DLD1 (cell line): ENCODE measurements around the gene BMERB1.
"Not testable (repeated sequence)": the region's sequence is repeated elsewhere in the genome, so short reads cannot be mapped to it uniquely, and the experiment has no call there.

Experiments
- in situ Hi-C: cut with HindIII; loops from 2 replicates; pipeline ENCODE4 v1.10.0; 2017; ENCODE audit warnings: low sequenced_read_pairs

The BMERB1 gene

DNA sequence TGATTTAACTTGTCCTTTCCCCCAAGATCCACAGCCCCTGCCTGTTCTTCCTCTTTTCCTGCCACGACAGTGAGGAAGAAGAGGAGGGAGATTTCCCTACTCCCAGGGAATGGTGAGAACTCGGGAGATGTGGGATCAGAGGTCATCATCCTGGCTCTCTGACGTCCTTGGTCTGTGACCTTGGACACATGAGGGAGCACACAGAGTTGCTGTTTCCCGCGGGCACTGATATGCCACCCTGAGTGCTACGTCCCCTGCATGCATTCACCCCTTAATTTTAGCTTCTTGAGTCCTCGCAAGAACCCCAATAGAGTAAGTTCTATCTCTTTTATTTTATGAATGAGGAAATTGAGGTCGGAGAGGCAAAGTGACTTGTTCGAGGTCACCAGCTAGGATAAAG, 85.4 kb downstream of the BMERB1 start:
- in situ Hi-C loops, result no loop called here

DNA sequence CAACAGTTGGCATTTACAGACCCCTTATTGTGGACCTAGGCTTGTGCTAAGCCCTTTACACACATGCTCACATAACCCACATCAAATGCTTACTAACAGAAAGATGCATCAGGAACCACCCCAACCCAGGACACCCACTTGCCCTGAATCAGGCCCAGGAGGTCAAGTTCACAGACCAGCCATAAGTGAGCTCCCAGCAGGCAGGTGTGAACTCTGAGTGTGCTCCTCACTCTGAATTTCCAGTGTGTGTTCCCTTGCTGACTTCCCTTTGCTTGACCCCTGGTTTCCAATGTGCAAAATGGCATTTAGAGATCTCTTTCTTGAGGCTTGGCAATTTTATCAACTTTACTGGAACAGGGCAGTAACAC, 87.0 kb downstream of the BMERB1 start:
- in situ Hi-C loops, result no loop called here

DNA sequence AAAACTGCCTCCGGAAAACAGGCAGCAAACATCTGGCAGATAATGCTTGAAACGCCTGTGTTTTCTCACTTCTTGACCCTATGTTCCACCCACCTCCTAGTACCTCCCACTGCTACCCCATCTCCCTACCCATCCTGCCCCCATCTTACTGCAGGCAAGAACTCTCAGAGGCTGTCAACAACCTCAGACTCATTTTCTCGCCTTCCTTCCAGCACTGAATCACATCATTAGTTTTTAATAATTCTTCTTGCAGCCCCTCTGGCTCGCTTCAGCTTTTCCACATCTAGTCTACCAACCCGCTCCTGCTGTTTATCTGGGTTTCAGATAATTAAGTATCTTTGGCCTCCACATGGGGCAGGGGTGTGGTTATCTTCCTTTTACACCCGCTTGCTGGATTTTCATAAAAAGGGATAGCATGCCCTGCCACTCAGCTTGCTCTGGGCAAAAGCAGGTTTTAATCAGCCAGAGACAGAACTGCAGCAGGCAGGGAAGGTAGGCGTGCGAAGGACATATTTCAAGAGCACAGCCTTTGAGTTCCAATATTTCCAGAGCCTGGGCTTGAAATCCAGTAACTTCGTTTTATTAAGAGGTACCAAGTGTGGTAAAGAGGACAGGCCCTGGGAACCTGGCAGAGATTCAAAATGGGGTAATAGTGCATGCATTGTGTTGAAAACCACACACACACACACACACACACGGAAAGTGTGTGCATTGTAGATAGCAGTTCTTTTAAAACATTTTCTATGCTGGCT, 87.5 kb downstream of the BMERB1 start:
- in situ Hi-C loops, result no loop called here

DNA sequence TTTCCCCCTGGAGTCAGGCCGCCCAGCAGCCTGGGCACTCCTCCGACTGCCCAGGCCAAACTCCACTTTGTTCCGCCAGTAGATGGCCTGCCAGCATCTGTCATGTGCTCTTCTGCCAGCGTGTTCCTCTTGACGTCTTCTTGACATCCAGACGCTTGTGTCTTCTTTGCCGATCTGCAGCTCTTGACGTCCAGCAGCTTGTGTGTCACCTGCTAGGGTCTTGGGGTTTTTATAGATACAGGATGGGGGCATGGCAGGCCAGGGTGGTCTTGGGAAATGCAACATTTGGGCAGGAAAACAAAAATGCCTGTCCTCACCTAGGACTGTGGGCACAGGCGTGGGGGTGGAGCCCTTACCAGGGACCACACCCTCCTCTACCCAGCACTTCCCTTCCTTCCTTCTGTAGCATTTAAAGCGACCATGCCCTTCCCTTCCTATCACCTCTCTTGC, 88.7 kb downstream of the BMERB1 start:
- in situ Hi-C loops, result no loop called here

DNA sequence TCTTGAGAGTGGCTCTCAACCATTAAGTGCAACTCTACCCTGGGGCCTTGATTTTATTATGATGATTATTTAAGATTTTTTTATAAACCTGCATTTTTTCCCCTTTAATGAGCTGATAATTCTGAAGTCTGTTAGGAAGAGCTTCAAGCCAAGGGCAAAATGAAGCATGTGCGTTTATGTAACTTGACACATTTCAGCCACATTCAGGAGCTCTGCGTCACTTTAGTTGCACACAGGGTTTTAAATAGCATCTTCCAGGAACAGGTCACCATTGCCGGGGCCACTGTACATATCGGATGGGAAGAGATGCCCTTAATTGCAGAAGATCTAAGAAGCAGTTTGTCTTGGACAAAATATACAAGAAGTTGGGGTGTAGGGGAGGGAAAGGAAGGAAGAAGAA, 89.6 kb downstream of the BMERB1 start:
- in situ Hi-C loops, result no loop called here

DNA sequence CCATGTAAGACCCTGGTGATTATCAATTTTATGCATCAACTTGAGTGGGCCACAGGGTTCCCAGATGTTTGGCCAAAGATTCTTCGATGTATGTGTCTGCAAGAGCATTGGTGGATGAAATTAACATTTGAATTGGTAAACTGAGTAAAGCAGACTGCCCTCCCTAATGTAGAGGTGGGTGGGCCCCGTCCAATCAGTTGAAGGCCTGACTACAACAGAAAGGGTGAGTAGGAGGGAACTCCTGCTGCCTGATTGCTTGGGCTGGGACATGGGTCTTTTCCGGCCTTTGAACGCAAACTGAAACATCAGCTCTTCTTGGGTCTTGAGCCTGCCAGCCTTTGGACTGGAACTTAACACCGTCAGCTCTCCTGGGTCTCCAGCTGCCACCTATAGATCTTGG, 90.6 kb downstream of the BMERB1 start:
- in situ Hi-C loops, result no loop called here

DNA sequence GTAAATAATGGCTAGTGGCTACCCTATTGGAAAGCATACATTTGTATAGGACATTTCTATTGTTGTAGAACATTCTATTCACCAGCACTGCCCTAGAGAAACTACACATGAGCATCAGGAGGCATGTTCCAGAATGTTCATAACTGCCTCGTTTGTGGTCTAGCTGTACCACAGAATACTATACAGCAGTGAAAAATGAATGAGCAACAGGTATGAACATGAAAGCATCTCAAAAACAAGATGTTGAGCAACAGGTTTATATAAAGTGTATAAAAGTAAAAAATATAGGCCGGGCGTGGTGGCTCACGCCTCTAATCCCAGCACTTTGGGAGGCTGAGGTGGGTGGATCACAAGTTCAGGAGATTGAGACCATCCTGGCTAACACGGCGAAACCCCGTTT, 91.7 kb downstream of the BMERB1 start:
- in situ Hi-C loops, result no loop called here

DNA sequence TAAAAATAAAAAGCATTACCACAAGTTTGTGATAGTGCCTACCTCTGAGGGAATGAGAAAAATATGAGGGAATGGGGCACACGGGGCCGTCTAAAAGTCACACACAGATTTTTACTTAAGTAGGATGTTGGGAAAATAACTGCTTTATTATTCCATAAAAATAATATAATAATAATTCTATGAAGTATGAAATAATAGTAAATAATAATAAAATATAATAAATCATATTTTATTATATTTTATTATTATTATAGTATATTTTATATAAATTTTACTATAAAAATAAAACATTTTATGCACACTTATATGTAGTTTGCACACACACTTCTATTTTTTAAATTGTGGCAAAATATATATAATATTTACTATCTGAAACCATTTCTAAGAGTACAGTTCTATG, 92.3 kb downstream of the BMERB1 start:
- in situ Hi-C loops, result no loop called here

DNA sequence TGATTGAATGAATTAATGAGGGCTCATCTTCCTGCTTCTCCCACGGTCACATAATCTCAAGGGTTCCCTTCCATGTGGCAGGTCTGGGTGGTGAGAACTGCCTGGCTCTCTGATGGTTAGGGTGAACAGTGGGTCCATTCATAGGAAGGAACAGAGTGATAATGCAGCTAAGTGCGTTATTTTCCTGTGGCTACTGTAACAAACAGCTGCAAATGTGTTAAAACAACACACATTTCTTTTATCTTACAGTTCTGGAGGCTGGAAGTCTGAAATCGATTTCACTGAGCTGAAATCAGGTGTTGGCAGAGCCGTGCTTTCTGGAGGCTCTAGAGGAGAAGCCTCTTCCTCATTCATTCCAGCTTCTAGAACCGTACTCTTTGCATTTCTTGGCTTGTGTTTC, 95.3 kb downstream of the BMERB1 start:
- in situ Hi-C loops, result no loop called here

DNA sequence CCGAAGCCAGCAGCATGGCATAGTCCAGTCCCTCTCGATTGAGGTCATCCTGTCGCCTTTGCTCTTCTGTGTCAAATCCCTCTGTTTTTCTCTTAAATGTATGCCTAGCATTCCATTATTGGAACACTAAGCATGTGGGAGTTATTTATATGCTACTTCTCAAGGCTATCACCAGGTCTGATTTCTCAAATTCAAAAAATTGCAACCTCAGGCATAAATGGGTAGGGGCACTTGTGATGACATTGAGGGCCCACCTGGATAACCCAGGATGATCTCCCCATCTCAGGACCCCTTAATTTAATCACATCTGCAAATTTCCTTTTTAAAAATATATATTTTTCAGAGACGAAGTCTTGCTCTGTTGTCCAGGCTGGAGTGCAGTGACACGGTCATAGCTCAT, 95.7 kb downstream of the BMERB1 start:
- in situ Hi-C loops, result no loop called here

DNA sequence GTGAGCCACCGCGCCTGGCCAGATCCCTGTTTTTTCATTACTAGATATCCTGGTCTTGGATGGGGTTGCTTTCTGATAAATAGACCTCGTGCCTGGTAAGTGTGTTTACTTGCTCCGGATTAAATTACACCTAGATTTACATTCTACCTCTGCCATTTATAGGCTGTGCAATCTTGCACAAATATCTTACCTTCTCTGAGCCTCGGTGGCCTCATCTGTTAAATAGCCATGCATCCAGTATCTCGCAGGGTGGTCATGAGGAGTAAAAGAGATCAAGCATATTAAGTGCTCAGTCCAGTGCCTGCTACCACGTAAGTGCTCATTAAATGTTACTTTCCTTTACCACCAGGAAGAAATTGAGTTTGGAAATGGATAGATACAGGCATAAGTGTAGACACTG, 98.4 kb downstream of the BMERB1 start:
- in situ Hi-C loops, result no loop called here

DNA sequence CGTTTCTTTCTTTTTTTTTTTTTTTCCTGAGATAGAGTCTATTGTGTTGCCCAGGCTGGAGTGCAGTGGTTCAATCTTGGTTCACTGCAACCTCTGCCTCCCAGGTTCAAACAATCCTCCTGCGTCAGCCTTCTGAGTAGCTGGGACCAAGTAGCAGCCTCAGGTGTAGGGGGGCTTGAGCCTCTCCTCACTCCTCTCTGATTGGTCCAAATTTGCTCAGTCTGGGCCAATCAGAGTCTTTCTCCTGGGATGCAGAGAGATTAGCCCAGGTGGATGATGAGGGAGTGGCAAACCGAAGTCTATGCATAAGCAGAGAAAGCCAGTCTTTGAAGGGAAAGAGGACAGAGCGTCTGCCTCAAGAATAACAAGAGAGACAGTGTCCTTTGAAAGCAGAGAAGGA, 99.0 kb downstream of the BMERB1 start:
- in situ Hi-C loops, result no loop called here

DNA sequence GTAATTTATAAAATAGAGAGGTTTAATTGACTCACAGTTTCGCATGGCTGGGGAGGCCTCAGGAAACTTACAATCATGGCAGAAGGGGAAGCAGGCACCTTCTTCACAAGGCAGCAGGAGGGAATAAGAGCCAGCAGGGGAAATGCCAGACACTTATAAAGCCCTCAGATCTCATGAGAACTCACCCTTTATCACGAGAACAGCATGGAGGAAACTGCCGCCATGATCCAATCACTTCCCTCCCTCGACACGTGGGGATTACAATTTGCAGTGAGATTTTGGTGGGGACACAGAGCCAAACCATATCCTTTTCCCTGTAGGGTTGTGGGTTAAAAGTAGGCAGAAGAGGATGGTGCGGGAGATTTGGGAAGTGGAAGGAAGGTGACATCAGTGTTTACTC, 101.4 kb downstream of the BMERB1 start:
- in situ Hi-C loops, result no loop called here

DNA sequence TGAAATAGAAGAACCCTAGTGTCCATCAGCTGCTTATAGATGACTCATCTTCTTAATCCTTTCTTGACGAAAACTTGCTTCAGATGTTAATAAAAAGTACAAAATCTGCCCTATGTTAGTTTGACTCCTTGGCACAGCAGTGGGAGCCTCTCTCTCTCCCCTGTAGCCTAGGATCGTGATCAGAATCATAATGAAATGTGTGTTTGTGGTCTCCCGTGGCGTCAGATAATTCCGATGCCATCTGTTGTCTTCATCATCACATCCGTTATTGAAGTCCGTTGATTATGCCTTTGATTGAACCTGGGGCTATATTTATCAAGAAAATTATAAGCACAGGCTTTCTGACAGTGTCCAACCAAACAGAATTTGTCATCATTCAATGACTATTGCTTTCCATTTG, 102.5 kb downstream of the BMERB1 start:
- in situ Hi-C loops, result no loop called here

DNA sequence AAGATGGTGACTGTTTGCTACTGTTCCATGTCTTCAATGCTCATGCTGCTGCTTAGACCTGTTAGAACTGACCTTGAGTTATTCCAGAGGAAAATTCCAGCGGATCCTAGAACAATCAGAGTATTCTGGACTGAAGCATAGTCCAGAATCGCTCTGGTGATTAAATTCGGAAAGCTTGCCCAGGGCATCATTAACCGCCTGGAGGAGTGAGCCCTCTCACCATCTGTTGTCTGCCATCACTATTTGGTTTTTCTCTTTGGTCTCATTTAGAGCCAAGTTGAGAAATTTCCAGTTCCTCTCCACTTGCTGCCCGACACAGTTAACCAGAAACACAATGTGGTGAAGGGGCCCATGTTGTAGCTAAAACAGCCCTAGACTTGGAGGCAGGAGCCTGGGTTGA, 104.1 kb downstream of the BMERB1 start:
- in situ Hi-C loops, result no loop called here

DNA sequence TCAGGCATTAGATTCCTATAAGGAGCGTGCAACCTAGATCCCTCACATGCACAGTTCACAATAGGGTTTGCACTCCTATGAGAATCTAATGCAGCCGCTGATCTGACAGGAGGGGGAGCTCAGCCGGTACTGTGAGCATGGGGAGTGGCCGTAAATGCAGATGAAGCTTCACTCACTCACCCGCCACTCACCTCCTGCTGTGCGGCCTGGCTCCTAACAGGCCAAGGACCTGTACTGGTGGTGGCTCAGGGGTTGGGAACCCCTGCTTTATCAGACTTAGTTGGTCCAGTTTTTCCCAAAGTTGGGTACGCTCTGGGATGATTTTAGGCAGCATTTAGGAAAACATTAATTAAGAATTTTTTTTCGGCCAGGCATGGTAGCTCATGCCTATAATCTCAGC, 104.8 kb downstream of the BMERB1 start:
- in situ Hi-C loops, result no loop called here

DNA sequence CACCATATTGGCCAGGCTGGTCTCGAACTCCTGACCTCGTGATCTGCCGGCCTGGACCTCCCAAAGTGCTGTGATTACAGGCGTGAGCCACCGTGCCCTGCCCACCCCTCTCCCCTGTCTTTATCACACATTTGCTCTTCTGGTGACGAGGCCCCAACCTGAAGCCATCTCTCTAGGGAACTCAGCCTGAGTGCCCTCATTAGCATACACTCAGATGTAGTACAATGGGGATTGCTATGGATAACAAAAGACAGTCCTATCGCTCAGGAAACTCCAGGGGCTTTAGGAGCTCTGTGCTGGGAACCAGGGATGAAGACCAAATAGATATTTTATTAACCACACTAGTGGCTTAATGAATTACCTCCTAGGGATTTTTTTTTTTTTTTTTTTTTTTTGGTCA, 107.9 kb downstream of the BMERB1 start:
- in situ Hi-C loops, result no loop called here

DNA sequence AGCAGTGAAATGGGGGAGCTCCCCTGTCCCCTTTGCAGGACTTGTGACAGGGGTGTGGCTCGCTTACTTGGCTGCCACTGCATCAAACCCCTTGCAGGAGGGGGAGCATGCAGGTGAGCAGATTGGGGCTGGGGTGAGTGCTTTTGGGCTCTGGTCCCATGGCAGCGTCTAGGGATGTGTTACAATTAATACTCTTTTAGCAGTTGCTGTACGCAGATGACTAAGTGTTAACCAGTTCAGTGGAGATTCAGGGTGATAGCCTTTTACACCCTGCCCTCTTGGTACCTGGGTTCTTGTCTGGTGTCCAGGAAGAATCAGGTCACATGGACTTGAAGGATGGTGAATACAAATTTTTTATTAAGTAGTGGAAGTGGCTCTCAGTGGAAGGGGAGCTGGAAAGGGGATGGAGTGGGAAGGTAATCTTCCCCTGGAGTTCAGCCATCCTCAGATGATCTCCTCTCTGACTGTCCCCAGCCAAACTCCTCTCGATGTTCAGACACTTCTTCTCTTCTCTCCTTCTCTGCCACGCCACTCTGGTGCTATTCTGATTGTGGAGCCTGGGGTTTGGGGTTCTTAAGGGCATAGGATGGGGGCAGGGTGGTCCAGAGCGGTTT, 108.5 kb downstream of the BMERB1 start:
- in situ Hi-C loops, result no loop called here

DNA sequence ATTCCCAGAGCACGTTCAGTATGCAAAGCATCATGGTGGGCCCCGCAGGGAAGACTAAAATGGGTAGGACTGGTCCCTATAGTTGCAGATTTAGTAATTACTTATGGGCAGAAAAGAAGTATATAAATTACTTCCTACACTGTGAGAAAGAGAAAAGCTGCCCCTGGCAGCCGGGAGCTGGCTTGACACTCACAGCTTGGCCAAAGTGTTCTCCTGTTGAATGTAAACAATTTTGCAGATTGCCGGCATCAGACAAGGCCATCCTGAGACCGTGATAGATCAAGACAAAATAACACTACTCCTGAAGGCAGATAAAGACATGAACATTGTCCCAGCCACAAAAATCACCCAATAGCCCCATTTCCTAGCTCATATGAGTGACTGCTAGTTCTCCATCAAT, 110.0 kb downstream of the BMERB1 start:
- in situ Hi-C loops, result no loop called here

DNA sequence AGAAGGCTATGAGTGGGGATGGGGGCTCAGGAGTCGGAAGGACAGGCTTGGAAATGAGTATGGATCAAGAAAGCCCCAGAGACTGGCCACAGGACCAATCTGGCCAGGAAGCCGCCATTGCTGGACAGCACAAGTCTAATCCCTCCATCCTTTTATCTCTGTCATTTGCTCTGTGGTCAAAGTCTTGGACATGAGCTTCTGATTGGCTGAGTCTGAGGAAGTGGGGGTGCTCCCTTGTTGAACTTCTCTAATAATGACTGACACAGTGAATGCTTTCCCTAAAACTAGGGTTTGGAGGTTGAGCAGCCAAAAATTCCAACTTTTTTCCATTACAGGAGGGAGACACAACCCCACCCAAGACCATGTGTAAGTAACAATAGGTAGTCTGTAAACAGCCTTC, 111.2 kb downstream of the BMERB1 start:
- in situ Hi-C loops, result no loop called here

DNA sequence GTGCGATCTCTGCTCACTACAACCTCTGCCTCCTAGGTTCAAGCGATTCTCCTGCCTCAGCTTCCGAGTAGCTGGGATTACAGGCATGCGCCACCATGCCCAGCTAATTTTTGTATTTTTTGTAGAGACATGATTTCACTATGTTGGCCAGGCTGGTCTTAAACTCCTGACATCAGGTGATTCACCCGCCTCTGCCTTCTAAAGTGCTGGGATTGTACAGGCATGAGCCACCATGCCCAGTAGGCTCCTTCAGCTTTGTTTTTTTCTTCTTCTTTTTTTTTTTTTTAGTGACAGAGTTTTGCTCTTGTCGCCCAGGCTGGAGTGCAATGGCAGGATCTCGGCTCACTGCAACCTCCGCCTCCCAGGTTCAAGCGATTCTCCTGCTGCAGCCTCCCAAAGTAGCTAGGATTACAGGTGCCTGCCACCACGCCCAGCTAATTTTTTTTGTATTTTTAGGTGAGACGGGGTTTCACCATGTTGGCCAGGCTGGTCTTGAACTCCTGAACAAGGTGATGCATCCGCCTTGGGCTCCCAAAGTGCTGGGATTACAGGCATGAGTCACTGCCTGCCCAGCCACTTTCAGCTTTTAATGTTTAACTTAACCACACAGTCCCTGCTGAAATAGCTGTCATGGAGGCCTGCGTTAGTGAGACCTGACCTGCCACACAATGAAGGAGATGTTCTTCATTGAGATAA, 112.8 kb downstream of the BMERB1 start:
- in situ Hi-C loops, result not testable (repeated sequence)

DNA sequence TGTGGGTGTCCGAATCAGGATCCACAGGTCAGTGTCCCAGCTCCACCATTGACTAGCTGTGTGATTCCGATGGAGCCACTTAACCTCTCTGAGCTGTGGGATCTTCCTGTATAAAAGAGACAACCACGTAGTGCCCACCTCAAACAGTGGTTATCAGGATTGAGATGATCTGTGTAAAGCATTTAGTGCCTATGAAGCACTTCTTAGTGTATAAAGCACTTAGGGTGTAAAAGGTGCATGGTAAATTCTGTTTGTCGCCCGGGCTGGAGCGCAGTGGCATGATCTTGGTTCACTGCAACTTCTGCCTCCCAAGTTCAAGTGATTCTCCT, 113.3 kb downstream of the BMERB1 start:
- in situ Hi-C loops, result no loop called here
